Endothelial cell of umbilical vein (primary cell): ENCODE data around the gene UBE2QL1.

ENCODE experiments used
- EZH2 ChIP-seq: IDR thresholded peaks from 2 replicates; pipeline ENCODE4 v1.6.1; 2012; ENCODE audit warnings: borderline replicate concordance, low read depth, mild to moderate bottlenecking, moderate library complexity, low read length, inconsistent platforms; ENCODE audit not compliant: severe bottlenecking
- GATA2 ChIP-seq: IDR thresholded peaks from 2 replicates; pipeline ENCODE4 v1.7.0; 2011; ENCODE audit warnings: low read depth, mild to moderate bottlenecking, moderate library complexity, mixed read lengths, low read length; ENCODE audit not compliant: insufficient read length, insufficient read depth
- JUN ChIP-seq: IDR thresholded peaks from 2 replicates; pipeline ENCODE4 v1.6.1; 2011; ENCODE audit warnings: borderline replicate concordance, low read depth; ENCODE audit not compliant: insufficient read length, insufficient read depth
- MAX ChIP-seq: IDR thresholded peaks from 2 replicates; pipeline ENCODE4 v1.6.1; 2011; ENCODE audit not compliant: insufficient read depth, insufficient read length
- MYC ChIP-seq: IDR thresholded peaks from one replicate; pipeline ENCODE4 v1.6.1; 2011; ENCODE audit warnings: mild to moderate bottlenecking, low read depth, low read length
- POLR2A ChIP-seq: IDR thresholded peaks from 2 replicates; pipeline ENCODE4 v1.6.1; 2012; ENCODE audit warnings: low read depth, mild to moderate bottlenecking, control low read depth, low read length
- POLR2AphosphoS5 ChIP-seq: IDR thresholded peaks from 2 replicates; pipeline ENCODE4 v1.6.1; 2012; ENCODE audit warnings: low read depth, mild to moderate bottlenecking, control low read depth, low read length, moderate library complexity; ENCODE audit not compliant: insufficient read depth
- TF ChIP-seq, protein P1 (sequence below), 2 donors: IDR thresholded peaks; 1 replicate in 1 of 2; 2 replicates in 1 of 2; pipeline ENCODE4 v1.5.1; 2011; ENCODE audit warnings: low read length in 2 of 2, mild to moderate bottlenecking in 2 of 2, moderate library complexity in 2 of 2, control low read depth in 1 of 2, inconsistent platforms in 1 of 2, low read depth in 1 of 2; ENCODE audit not compliant: insufficient read depth in 1 of 2; ENCODE audit errors: extremely low read depth in 1 of 2

- no peak for TF ChIP-seq POLR2A
- TF ChIP-seq, protein P1, sequence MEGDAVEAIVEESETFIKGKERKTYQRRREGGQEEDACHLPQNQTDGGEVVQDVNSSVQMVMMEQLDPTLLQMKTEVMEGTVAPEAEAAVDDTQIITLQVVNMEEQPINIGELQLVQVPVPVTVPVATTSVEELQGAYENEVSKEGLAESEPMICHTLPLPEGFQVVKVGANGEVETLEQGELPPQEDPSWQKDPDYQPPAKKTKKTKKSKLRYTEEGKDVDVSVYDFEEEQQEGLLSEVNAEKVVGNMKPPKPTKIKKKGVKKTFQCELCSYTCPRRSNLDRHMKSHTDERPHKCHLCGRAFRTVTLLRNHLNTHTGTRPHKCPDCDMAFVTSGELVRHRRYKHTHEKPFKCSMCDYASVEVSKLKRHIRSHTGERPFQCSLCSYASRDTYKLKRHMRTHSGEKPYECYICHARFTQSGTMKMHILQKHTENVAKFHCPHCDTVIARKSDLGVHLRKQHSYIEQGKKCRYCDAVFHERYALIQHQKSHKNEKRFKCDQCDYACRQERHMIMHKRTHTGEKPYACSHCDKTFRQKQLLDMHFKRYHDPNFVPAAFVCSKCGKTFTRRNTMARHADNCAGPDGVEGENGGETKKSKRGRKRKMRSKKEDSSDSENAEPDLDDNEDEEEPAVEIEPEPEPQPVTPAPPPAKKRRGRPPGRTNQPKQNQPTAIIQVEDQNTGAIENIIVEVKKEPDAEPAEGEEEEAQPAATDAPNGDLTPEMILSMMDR (IDR thresholded peaks at IDR 0.05; ENCODE audit: extremely low read depth in 1 of 2, insufficient read depth in 1 of 2, low read depth in 1 of 2, low read length in 2 of 2) = no peak
- TF ChIP-seq EZH2 = no peak
- no peak for TF ChIP-seq MYC
- TF ChIP-seq MAX = no peak
- TF ChIP-seq POLR2AphosphoS5 = no peak
- TF ChIP-seq JUN = no peak
- TF ChIP-seq GATA2 = no peak
Observed at GRCh38 chr5:6505783-6506557, 57.3 kb downstream of the UBE2QL1 start.
